GM06990 (cell line): Measurements from ENCODE around the gene EHD4.

Experiments
- DNase-seq: peaks from one replicate; pipeline ENCODE4 v3.0.0-alpha.2; 2011; ENCODE audit not compliant: insufficient read length; ENCODE audit errors: extremely low read depth
- H3K27me3 ChIP-seq: replicated peaks from 2 replicates; pipeline ENCODE4 v1.6.0; 2011; ENCODE audit warnings: low read length; ENCODE audit not compliant: control insufficient read depth, insufficient read depth
- H3K36me3 ChIP-seq: 2 replicates; pipeline ENCODE4 v1.5.1; 2011; ENCODE audit warnings: low read length; ENCODE audit not compliant: control insufficient read depth, insufficient read depth
- H3K4me3 ChIP-seq: replicated peaks from 2 replicates; pipeline ENCODE4 v1.5.1; 2011; ENCODE audit warnings: low read depth, mild to moderate bottlenecking, control low read depth, low read length
- TF ChIP-seq, protein P1 (sequence below): IDR thresholded peaks from 2 replicates; pipeline ENCODE4 v1.5.1; 2011; ENCODE audit warnings: low read length, control low read depth, mild to moderate bottlenecking, inconsistent platforms; ENCODE audit not compliant: insufficient read depth, poor library complexity, severe bottlenecking

EHD4 gene

DNA sequence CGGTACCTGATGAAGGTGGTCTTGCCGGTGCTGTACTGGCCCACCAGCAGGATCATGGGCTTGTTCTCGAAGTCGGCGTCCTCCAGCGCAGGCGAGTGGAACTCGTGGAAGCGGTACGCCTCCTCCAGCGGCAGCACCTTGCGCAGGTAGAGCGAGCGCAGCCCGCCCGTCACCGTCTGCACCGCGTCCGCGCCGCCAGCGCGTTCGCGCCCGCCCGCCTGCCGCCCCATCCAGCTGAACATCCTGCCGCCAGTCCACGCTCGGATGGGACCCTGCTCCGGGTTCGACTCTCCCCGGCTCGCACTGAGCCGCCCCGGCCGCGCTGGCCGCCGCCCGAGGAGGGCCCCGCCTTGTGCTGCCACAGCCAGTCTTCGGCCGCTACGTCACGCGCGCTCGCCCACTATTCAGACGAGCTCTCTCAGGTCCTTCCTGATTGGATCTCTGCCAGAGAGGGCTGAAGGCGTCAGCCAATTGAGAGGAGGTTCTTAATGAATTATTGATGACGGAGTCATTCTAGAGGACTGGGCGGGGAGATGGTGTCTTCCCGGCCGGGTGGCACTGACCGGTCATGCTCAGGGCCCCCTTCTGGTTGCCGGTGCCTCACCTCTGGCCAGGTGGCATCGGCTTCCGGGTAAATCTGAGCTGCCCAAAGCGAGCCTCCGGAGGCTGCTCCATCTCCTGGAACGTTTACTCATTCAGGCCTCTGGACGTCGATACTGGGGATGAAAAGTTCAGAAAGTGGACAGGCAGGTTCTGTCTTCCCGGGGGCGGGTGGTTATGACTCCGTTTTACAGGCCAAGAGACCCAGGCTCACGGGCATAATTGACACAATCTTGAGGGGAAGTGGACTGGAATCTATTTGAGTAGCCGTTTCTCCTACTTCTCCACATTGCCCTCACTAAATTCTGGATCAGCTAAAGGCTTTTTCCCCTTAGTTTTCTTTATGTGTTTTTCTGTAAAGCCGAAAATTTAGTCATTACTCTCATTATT is at the start of gene EHD4:
Gene EHD4 (minus strand): TSS at position 305 of the 990 bp plus-strand sequence. CDS start 63 bp downstream, at position 242.
- H3K36me3 ChIP-seq = no peaks in the 10 kb centered on the region
- TF ChIP-seq, protein P1, sequence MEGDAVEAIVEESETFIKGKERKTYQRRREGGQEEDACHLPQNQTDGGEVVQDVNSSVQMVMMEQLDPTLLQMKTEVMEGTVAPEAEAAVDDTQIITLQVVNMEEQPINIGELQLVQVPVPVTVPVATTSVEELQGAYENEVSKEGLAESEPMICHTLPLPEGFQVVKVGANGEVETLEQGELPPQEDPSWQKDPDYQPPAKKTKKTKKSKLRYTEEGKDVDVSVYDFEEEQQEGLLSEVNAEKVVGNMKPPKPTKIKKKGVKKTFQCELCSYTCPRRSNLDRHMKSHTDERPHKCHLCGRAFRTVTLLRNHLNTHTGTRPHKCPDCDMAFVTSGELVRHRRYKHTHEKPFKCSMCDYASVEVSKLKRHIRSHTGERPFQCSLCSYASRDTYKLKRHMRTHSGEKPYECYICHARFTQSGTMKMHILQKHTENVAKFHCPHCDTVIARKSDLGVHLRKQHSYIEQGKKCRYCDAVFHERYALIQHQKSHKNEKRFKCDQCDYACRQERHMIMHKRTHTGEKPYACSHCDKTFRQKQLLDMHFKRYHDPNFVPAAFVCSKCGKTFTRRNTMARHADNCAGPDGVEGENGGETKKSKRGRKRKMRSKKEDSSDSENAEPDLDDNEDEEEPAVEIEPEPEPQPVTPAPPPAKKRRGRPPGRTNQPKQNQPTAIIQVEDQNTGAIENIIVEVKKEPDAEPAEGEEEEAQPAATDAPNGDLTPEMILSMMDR = peak; percentile 56
- peak; percentile 94 for DNase-seq
- H3K4me3 ChIP-seq = peak within 1 kb of the TSS; percentile 96
- H3K27me3 ChIP-seq = no peaks in the 10 kb centered on the region

DNA sequence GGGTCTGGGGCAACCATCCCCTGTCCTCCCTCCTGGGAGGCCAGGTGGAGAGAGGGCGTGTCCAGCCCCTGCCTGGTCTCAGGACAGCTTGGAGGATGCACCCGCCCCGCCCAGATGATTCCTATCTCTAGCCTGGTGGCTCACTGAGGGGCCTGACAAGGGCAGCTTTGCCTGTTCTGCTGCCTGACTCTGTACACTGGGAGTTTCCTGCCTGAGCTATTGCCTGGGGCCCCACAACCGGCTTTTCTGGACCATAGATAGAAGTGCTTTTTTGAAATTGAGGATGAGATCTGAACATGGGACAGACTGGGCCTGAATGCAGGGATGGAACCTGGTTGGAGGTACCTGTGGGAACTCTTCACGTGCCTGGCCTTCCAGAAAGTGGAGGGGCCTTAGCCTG is 49.2 kb upstream of the EHD4 start:
- TF ChIP-seq, protein P1 = no peak
- Histone ChIP-seq H3K4me3 (no peak overlapping the region), H3K36me3 (no peaks in the 10 kb centered on the region), H3K27me3 (no peaks in the 10 kb centered on the region; the same call in none of the 2 replicates)
- no peak for DNase-seq

DNA sequence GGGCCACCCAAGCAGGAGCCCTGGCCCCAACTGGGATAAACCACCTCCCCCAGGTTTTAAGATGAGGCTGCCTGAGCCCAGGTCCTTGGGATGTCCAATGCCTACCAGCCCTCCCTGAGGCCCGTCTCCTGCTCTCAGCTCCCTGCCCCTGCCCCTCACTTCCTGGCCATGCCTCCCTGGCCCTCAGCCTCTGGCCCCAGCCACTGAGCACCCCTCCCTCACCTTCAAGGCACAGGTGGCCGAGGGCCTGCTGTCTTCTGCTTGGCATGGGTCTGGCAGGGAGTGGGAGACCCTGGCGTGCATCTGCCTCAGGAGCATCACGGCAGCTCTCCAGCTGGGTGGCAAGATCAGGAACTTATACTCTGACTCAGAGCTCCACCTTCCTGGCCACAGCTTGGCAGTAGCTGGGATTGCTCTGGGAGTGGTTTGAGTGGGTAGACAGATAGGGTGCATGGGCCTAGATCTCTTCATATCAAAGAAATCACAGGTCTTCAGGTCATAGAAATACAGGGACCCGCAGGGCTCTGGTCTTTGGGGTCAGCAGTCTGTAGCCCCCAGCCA is 48.4 kb upstream of the EHD4 start, which contains the start of gene PLA2G4E:
Gene PLA2G4E (minus strand): TSS at position 330 of the 561 bp plus-strand sequence. CDS start 12 bp downstream, at position 318.
- no peaks in the 10 kb centered on the region for H3K36me3 ChIP-seq
- H3K27me3 ChIP-seq = no peaks in the 10 kb centered on the region; the same call in none of the 2 replicates
- TF ChIP-seq, protein P1 = no peak
- no peak for DNase-seq
- no peak within 1 kb of the TSS for H3K4me3 ChIP-seq

DNA sequence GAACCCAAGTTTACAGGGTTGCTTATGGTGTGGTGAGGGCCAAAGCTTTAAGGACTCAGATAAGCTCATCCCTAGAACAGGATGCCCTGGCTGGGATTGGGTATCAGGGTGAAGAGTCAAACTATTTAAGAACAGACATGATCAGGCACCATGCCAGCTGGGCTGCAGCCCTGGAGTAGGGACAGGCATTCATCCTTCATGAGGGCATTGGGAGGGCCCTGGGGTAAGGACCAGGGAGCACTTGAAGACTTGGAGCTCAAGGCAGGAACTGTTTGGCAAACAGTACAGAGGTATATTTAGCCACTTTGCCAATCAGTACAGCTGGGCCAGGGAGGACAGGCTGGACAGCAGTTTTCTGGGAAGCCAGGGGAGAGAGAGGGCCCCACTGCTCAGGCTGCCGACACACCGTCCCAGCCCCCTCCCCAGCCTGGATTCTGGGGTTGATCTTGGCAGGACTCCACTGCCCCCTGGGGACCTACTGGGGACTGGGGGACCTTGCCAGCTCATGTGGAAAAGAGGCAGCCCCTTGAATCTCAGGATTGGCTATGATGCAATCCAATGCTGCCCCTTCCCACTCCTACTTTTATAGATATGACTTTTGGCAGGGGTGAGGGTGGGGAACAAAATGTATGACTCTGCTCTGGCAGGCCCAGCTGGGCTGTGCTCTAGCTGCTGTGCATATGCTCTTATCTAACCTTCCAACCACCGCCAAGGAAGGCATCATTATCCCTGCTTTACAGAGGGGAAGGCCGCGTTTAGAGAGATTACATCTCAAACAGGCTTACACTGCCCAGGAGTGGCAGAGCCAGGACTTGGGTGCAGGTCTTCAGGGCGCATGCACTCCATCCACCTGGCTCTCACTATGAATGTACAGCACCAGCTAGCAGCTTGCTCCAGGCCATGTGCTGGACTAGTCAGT is 46.2 kb upstream of the EHD4 start:
- TF ChIP-seq, protein P1 = no peak
- Histone ChIP-seq H3K27me3 (no peaks in the 10 kb centered on the region; the same call in none of the 2 replicates), H3K4me3 (no peak overlapping the region), H3K36me3 (no peaks in the 10 kb centered on the region)
- DNase-seq = no peak

DNA sequence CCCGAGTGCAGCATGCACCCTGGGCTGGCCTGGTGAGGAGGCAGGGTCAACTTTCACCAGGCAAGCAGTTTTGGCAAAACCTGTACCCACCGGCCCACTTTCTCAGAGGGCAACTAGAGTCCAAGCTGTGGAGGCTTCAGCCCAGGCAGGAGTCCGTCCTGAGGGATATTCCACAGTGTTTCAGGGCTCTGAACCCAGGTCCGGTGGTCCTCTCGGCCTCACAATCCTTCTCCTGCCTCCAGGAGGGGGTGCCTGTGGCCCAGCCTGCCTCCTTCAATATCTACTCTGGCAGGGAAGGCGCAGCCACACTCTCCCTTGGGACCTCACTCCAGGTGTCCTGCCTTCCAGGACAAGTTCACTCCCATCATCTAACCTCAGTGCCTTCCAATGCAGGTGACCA is 44.6 kb upstream of the EHD4 start:
- no peak for DNase-seq
- TF ChIP-seq, protein P1 = no peak
- Histone ChIP-seq H3K27me3 (no peaks in the 10 kb centered on the region; the same call in none of the 2 replicates), H3K4me3 (no peak overlapping the region), H3K36me3 (no peaks in the 10 kb centered on the region)
